ENCODE results near the gene ASTN2. TPM values are rescaled to one million over a fixed set of nuclear protein-coding genes. Genes with fewer than 3 reads are reported as not detected.
A peak's percentile ranks its signal among the peaks of the same experiment; 100 is the strongest.

The ASTN2 gene
- polyA plus RNA-seq, 4 donors = 3.0 to 15.2 (median 3.7) TPM

DNA sequence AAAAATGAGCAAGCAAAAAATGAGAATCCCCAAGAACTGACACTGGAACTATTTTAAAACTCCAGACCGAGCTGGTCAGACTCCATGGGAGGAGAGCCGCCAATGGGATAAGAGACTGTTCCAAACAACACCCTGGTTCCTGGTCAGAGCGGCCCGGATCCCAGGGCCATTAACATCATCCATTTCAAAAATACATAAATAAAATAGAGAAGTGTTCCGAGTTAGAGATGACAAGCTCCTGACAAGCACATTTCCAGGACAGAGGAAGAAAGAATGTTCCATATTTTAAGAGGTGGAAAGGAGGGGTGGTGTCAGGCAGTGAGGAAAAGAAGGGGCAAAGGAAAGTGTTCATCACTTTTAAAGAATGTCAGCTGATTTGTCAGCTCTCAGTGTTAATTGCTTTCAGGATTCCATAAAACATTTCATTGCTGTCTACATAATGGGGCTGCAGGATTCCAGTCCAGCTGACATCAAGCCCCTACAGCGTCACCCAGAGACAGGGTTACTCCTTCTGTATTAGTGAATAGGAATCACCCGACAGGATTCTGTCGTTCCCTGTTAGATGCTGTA is 930.3 kb downstream of the ASTN2 start:
- no peaks in the 10 kb centered on the region for H3K9me3 ChIP-seq (ENCODE audit: control insufficient read depth in 2 of 2, insufficient read depth in 1 of 2, low read depth in 1 of 2, low read length in 1 of 2)
- no peaks in the 10 kb centered on the region for H3K36me3 ChIP-seq (ENCODE audit: control insufficient read depth in 3 of 3, insufficient read depth in 2 of 3, low read depth in 1 of 3, low read length in 3 of 3)
- no peak overlapping the region for H3K27ac ChIP-seq (ENCODE audit: low read depth in 1 of 3, low read length in 2 of 3)
- no peak overlapping the region for H3K4me3 ChIP-seq (ENCODE audit: low read depth in 1 of 3, low read length in 3 of 3)
- H3K27me3 ChIP-seq (ENCODE audit: control insufficient read depth in 3 of 3, insufficient read depth in 3 of 3, low read length in 3 of 3) = no peaks in the 10 kb centered on the region
- WGBS, 3 donors = 78 to 92% (median 88%) methylated on average over 8 of the region's 8 CpGs
- H3K4me1 ChIP-seq (ENCODE audit: control insufficient read depth in 3 of 3, insufficient read depth in 2 of 3, low read depth in 1 of 3, low read length in 2 of 3) = no peaks in the 10 kb centered on the region
- no peak for FAIRE-seq
- DNase-seq = no peak

DNA sequence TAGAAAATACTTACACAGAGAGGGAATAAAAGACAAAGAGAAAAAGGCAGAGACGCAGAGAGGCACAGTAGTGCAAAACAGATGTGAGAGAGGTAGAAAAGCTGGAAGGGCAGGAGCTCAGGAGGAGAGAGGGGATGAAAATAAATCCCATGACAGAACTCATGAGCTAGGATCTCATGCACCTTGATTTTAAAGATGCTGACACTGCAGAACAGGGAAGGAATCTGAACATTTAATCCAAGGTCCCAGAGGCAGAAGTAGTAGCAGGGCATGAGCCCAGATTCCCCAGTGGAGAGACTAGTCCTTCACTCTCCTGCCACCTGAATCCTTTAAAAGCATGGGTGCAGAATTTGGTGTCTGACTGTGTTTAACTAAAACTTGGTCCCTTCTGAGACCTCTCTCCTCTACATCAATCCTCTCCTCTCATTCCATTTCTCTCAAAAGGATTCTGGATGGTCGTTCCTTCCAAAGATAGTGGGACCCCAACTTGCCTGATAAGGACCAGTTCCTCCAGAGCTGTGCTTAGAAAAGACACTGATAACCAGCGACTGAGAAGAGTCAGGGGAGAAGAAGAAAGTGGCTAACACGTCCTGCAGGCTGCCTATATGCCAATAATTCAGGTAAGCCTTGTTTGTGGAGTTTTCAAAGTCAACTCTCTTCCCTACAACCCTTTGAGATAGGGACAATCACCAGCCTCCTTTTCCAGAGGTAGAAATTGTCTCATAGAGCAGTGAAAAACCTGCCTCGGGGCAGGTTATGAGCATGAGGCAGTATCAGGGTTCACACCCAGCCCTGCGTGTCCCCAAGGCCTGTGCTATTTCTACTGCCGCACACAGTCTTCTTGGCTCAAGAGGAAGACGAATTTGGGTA is 931.0 kb downstream of the ASTN2 start:
- Histone ChIP-seq H3K4me3 (ENCODE audit: low read depth in 1 of 3, low read length in 3 of 3) (no peak overlapping the region), H3K27me3 (ENCODE audit: control insufficient read depth in 3 of 3, insufficient read depth in 3 of 3, low read length in 3 of 3) (no peaks in the 10 kb centered on the region), H3K9me3 (ENCODE audit: control insufficient read depth in 2 of 2, insufficient read depth in 1 of 2, low read depth in 1 of 2, low read length in 1 of 2) (no peaks in the 10 kb centered on the region), H3K36me3 (ENCODE audit: control insufficient read depth in 3 of 3, insufficient read depth in 2 of 3, low read depth in 1 of 3, low read length in 3 of 3) (no peaks in the 10 kb centered on the region), H3K27ac (ENCODE audit: low read depth in 1 of 3, low read length in 2 of 3) (no peak overlapping the region), H3K4me1 (ENCODE audit: control insufficient read depth in 3 of 3, insufficient read depth in 2 of 3, low read depth in 1 of 3, low read length in 2 of 3) (no peaks in the 10 kb centered on the region)
- no peak for FAIRE-seq
- 76 to 81% (median 77%) methylated on average over 8 of the region's 8 CpGs for WGBS, 3 donors
- DNase-seq = no peak

DNA sequence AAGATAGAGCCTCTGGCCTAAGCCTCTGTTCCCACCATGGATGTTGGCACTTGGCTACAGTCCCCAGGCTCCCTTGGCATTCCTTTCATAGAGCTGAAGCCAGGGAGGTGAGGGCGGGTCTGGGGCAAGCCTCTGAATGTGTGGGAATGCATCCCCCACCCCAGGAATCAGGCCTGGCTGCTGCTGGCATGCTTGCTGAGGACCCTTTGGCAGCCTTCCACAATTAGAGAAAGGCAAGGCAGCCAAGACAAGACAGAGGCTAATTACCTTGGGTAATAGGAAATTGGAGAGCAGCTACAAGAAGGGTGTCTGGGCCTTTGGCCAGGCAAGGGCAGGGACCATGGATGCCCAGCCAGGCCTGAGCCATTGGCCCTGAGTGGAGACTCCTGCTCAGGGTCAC is 932.1 kb downstream of the ASTN2 start:
- 78 to 94% (median 92%) methylated on average over 1 of the region's 1 CpG for WGBS, 3 donors
- H3K27ac ChIP-seq (ENCODE audit: low read depth in 1 of 3, low read length in 2 of 3) = no peak overlapping the region
- no peak for DNase-seq
- H3K4me1 ChIP-seq (ENCODE audit: control insufficient read depth in 3 of 3, insufficient read depth in 2 of 3, low read depth in 1 of 3, low read length in 2 of 3) = no peaks in the 10 kb centered on the region
- no peaks in the 10 kb centered on the region for H3K36me3 ChIP-seq (ENCODE audit: control insufficient read depth in 3 of 3, insufficient read depth in 2 of 3, low read depth in 1 of 3, low read length in 3 of 3)
- no peaks in the 10 kb centered on the region for H3K27me3 ChIP-seq (ENCODE audit: control insufficient read depth in 3 of 3, insufficient read depth in 3 of 3, low read length in 3 of 3)
- H3K4me3 ChIP-seq (ENCODE audit: low read depth in 1 of 3, low read length in 3 of 3) = no peak overlapping the region
- H3K9me3 ChIP-seq (ENCODE audit: control insufficient read depth in 2 of 2, insufficient read depth in 1 of 2, low read depth in 1 of 2, low read length in 1 of 2) = no peaks in the 10 kb centered on the region
- FAIRE-seq = no peak

DNA sequence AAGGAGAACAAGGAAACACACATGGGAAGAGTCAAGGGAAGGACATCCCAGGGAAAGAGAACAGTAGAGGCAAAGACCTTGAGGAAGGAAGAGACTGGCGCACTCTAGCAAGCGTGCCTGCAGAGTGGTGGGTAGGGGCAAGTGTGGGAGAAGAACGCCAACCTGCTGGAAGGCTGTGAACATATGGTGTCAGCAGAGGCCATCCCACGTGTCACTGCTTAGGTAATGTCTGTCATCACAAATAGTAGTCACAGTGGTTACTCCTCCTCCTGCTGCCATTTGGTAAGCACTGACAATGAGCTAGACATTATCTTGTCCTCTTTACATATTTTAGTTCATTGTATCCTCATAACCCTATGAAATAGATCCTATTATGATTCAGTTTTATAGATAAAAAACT is 934.2 kb downstream of the ASTN2 start:
- no peak for FAIRE-seq
- no peaks in the 10 kb centered on the region for H3K4me1 ChIP-seq (ENCODE audit: control insufficient read depth in 3 of 3, insufficient read depth in 2 of 3, low read depth in 1 of 3, low read length in 2 of 3)
- H3K27ac ChIP-seq (ENCODE audit: low read depth in 1 of 3, low read length in 2 of 3) = no peak overlapping the region
- no peaks in the 10 kb centered on the region for H3K27me3 ChIP-seq (ENCODE audit: control insufficient read depth in 3 of 3, insufficient read depth in 3 of 3, low read length in 3 of 3)
- DNase-seq = no peak
- no peak overlapping the region for H3K4me3 ChIP-seq (ENCODE audit: low read depth in 1 of 3, low read length in 3 of 3)
- H3K36me3 ChIP-seq (ENCODE audit: control insufficient read depth in 3 of 3, insufficient read depth in 2 of 3, low read depth in 1 of 3, low read length in 3 of 3) = peaks cover 0 to 2% (median 0%) of the 10 kb centered on the region in 3 donors
- no peaks in the 10 kb centered on the region for H3K9me3 ChIP-seq (ENCODE audit: control insufficient read depth in 2 of 2, insufficient read depth in 1 of 2, low read depth in 1 of 2, low read length in 1 of 2)
- WGBS, 3 donors = 88 to 92% (median 90%) methylated on average over 4 of the region's 4 CpGs

DNA sequence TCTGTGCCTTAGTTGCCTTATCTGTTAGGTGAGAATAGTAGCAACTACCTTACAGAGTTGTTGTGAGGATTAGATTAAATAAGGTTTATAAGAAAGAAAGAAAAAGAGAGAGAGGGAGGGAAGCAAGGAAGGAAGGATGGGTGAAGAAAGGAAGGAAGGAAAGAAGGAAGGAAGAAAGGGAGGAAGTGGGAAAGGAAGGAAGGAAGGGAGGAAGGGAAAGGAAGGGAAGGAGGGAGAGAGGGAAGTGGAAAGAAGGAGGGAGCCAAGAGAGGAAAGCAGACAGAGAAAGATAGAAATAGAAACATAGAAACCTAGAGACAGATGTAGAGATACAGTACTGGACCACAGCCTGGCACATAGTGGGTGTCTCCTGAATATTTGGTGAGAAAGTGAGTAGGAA is 934.9 kb downstream of the ASTN2 start:
- no peaks in the 10 kb centered on the region for H3K27me3 ChIP-seq (ENCODE audit: control insufficient read depth in 3 of 3, insufficient read depth in 3 of 3, low read length in 3 of 3)
- H3K9me3 ChIP-seq (ENCODE audit: control insufficient read depth in 2 of 2, insufficient read depth in 1 of 2, low read depth in 1 of 2, low read length in 1 of 2) = no peaks in the 10 kb centered on the region
- DNase-seq (no peak), FAIRE-seq (no peak)
- H3K27ac ChIP-seq (ENCODE audit: low read depth in 1 of 3, low read length in 2 of 3) = no peak overlapping the region
- no peak overlapping the region for H3K4me3 ChIP-seq (ENCODE audit: low read depth in 1 of 3, low read length in 3 of 3)
- H3K4me1 ChIP-seq (ENCODE audit: control insufficient read depth in 3 of 3, insufficient read depth in 2 of 3, low read depth in 1 of 3, low read length in 2 of 3) = no peaks in the 10 kb centered on the region
- H3K36me3 ChIP-seq (ENCODE audit: control insufficient read depth in 3 of 3, insufficient read depth in 2 of 3, low read depth in 1 of 3, low read length in 3 of 3) = peaks cover 0 to 2% (median 0%) of the 10 kb centered on the region in 3 donors

DNA sequence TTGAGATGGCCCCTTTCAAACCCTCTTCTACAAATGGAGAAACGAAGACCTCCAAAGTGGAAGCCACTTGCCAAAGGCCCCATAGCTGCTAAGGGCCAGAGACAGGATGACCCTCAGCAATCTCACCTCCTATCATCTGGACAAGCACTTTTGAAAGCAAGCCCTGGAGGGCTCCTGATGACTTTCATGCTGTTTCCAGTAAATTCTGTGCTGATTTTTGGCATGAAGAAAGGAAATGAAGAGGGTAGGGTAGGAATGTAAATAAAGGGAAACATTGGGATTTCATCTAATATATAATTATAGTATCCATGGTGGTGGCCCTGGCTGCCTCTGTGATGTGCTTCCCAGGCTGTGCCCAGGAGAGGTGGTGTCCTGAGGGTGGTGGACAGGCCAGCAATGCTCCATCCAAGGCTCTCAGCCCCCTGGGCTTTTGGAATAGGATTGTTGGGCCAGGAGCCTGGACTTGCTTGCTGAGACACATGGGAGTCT is 935.8 kb downstream of the ASTN2 start:
- FAIRE-seq = no peak
- Histone ChIP-seq H3K27ac (ENCODE audit: low read depth in 1 of 3, low read length in 2 of 3) (no peak overlapping the region), H3K9me3 (ENCODE audit: control insufficient read depth in 2 of 2, insufficient read depth in 1 of 2, low read depth in 1 of 2, low read length in 1 of 2) (no peaks in the 10 kb centered on the region), H3K4me1 (ENCODE audit: control insufficient read depth in 3 of 3, insufficient read depth in 2 of 3, low read depth in 1 of 3, low read length in 2 of 3) (no peaks in the 10 kb centered on the region), H3K27me3 (ENCODE audit: control insufficient read depth in 3 of 3, insufficient read depth in 3 of 3, low read length in 3 of 3) (no peaks in the 10 kb centered on the region), H3K4me3 (ENCODE audit: low read depth in 1 of 3, low read length in 3 of 3) (no peak overlapping the region), H3K36me3 (ENCODE audit: control insufficient read depth in 3 of 3, insufficient read depth in 2 of 3, low read depth in 1 of 3, low read length in 3 of 3) (peaks cover 0 to 2% (median 0%) of the 10 kb centered on the region in 3 donors)
- WGBS, 3 donors = 66 to 86% (median 75%) methylated on average over 1 of the region's 1 CpG
- DNase-seq = no peak

DNA sequence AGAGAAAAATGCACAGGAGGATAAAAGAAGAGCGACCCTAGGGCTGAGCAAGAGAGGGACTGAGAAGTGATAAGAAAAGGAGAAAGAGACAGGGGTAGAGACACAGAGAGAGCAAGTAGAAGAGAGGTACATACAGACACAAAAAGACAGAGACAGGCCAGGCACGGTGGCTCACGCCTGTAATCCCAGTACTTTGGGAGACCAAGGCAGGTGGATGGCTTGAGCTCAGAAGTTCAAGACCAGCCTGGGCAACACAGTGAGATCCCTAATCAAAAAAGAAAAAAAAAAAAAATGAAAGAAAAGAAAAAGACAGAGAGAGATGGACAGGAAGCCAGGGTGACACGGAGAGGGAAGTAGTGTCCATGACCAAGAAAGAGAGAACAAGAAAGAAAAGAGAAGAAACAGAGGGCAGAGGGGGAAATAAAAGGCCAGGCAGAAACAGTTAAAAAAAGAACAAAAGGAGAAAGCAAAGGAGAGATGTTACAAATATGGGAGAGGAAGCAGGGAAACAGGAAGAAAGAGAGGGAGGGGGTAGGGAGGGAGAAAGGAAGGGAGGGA is 937.2 kb downstream of the ASTN2 start:
- Histone ChIP-seq H3K4me3 (ENCODE audit: low read depth in 1 of 3, low read length in 3 of 3) (no peak overlapping the region), H3K27me3 (ENCODE audit: control insufficient read depth in 3 of 3, insufficient read depth in 3 of 3, low read length in 3 of 3) (no peaks in the 10 kb centered on the region), H3K4me1 (ENCODE audit: control insufficient read depth in 3 of 3, insufficient read depth in 2 of 3, low read depth in 1 of 3, low read length in 2 of 3) (no peaks in the 10 kb centered on the region), H3K36me3 (ENCODE audit: control insufficient read depth in 3 of 3, insufficient read depth in 2 of 3, low read depth in 1 of 3, low read length in 3 of 3) (peaks cover 0 to 2% (median 0%) of the 10 kb centered on the region in 3 donors), H3K27ac (ENCODE audit: low read depth in 1 of 3, low read length in 2 of 3) (no peak overlapping the region), H3K9me3 (ENCODE audit: control insufficient read depth in 2 of 2, insufficient read depth in 1 of 2, low read depth in 1 of 2, low read length in 1 of 2) (no peaks in the 10 kb centered on the region)
- FAIRE-seq (no peak), DNase-seq (no peak)
- WGBS, 3 donors = 91 to 94% (median 91%) methylated on average over 4 of the region's 4 CpGs

DNA sequence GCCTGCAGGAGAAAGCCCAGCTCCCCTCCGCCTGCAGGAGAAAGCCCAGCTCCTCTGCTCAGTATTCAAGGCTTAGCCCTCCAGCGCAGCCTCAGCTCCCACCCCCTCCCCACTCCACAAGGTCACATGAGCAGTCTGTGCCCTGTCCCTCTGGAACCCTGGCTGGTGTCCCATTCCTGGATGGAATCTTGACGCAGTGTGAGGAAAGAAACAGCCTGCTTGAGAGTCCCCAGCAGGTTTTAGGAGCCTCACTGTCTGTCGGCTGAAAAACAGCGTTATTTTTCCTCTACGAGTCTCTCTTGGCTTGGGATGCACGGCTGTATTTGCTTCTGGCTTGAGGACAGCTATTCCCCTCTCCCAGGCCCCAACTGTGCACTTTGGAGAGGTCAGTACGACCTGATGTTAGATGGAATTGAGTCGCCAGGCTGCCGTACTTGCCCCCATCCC is 937.9 kb downstream of the ASTN2 start:
- no peak for DNase-seq
- no peak for FAIRE-seq
- H3K36me3 ChIP-seq (ENCODE audit: control insufficient read depth in 3 of 3, insufficient read depth in 2 of 3, low read depth in 1 of 3, low read length in 3 of 3) = peaks cover 0 to 2% (median 0%) of the 10 kb centered on the region in 3 donors
- no peaks in the 10 kb centered on the region for H3K9me3 ChIP-seq (ENCODE audit: control insufficient read depth in 2 of 2, insufficient read depth in 1 of 2, low read depth in 1 of 2, low read length in 1 of 2)
- no peaks in the 10 kb centered on the region for H3K27me3 ChIP-seq (ENCODE audit: control insufficient read depth in 3 of 3, insufficient read depth in 3 of 3, low read length in 3 of 3)
- no peak overlapping the region for H3K4me3 ChIP-seq (ENCODE audit: low read depth in 1 of 3, low read length in 3 of 3)
- H3K4me1 ChIP-seq (ENCODE audit: control insufficient read depth in 3 of 3, insufficient read depth in 2 of 3, low read depth in 1 of 3, low read length in 2 of 3) = no peaks in the 10 kb centered on the region
- WGBS, 3 donors = 67 to 86% (median 83%) methylated on average over 10 of the region's 10 CpGs
- peak overlapping the region in 1 of 3 donors; percentile 47 for H3K27ac ChIP-seq (ENCODE audit: low read depth in 1 of 3, low read length in 2 of 3)
